ENCODE measurements around the gene FRY.

The FRY gene

DNA sequence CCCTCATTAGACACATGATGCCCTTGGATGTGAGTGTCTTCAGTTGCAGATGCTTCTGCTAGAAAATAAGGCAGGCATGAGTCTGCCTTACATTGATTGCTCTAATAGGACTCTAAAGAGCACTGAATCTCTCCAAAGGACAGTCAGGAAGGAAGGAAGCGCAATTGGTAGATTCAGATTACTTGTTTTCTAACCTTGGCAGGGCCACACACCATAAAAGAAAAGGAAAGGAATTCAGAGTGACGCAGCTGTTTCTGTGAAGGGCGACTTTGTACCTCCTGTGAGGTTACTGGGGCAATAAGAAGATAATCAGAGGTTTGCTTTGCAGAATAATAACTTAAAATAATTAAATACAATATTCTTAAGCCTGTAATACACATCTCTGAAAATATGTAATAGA, 48.0 kb downstream of the FRY start:
- TF ChIP-seq, protein P1, sequence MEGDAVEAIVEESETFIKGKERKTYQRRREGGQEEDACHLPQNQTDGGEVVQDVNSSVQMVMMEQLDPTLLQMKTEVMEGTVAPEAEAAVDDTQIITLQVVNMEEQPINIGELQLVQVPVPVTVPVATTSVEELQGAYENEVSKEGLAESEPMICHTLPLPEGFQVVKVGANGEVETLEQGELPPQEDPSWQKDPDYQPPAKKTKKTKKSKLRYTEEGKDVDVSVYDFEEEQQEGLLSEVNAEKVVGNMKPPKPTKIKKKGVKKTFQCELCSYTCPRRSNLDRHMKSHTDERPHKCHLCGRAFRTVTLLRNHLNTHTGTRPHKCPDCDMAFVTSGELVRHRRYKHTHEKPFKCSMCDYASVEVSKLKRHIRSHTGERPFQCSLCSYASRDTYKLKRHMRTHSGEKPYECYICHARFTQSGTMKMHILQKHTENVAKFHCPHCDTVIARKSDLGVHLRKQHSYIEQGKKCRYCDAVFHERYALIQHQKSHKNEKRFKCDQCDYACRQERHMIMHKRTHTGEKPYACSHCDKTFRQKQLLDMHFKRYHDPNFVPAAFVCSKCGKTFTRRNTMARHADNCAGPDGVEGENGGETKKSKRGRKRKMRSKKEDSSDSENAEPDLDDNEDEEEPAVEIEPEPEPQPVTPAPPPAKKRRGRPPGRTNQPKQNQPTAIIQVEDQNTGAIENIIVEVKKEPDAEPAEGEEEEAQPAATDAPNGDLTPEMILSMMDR (IDR thresholded peaks at IDR 0.05; ENCODE audit: low read depth, low read length, missing control alignments) = no peak
- DNase-seq (ENCODE audit: low read depth) = no peak
- H3K4me3 ChIP-seq (ENCODE audit: low read depth, low read length) = no peak overlapping the region
- in situ Hi-C loops (cut with HindIII; ENCODE audit: low sequenced_read_pairs) = no loop called here

DNA sequence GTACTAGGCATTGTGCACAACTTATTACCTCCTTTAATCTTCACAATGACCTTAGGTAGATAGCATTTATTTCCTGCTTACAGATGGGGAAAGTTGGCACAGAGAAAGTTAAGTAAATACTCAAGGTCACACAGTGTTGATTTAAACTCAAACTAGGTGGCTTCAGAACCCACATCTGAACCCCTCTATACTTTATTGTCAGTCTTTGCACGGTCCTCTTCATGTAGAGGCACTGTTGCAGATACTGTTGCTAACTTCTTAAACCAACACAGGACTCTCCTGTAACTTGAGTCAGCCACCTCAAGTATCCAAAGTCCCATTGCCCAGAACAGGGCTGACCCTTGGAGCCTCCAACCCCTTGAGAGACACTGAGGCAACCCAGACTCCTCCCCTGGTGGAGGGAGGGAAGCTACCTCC, 48.8 kb downstream of the FRY start:
- H3K4me3 ChIP-seq (ENCODE audit: low read depth, low read length) = no peak overlapping the region
- in situ Hi-C loops (cut with HindIII; ENCODE audit: low sequenced_read_pairs) = no loop called here
- no peak for DNase-seq (ENCODE audit: low read depth)
- TF ChIP-seq, protein P1 (IDR thresholded peaks at IDR 0.05; ENCODE audit: low read depth, low read length, missing control alignments) = no peak

DNA sequence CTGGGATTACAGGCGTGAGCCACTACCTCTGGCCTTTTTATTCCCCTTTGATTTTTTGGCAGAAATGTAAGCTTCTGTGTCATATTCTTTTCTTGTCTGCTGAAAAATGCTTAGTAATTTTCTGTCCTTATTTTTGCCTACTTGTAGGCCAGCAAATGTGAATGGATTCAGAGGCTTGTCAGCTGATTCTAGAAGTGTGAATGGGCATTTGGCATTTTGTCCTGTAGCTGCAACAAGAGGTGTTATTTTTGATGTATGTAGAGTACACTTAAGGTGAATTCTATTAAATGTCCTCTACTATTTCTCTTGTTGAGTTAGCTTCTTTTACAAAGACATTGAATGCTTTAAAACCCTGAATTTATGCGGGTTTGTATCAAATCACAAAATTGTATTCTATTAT, 50.0 kb downstream of the FRY start:
- TF ChIP-seq, protein P1 (IDR thresholded peaks at IDR 0.05; ENCODE audit: low read depth, low read length, missing control alignments) = no peak
- no peak overlapping the region for H3K4me3 ChIP-seq (ENCODE audit: low read depth, low read length)
- DNase-seq (ENCODE audit: low read depth) = no peak
- in situ Hi-C loops (cut with HindIII; ENCODE audit: low sequenced_read_pairs) = no loop called here

DNA sequence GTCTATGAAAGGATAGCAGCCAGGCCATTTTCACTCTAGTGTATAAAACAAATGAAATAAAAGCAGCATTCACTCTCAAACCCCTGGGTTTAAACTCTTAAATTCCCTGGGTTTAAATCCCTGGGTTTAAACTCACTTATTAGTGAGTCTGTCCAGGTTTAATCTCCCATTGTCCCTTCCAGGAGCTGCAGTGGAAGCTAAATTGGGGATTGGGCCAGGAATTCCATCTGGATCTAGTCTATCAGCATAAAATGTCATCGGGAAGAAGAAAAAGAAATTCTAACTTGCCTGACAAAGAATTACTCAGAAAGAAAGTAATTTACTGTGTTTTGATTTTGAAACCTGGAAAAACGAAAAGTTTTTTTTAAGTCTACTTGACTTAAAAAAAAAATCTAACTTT, 54.8 kb downstream of the FRY start:
- in situ Hi-C loops (cut with HindIII; ENCODE audit: low sequenced_read_pairs) = no loop called here
- no peak for DNase-seq (ENCODE audit: low read depth)
- H3K4me3 ChIP-seq (ENCODE audit: low read depth, low read length) = no peak overlapping the region
- TF ChIP-seq, protein P1 (IDR thresholded peaks at IDR 0.05; ENCODE audit: low read depth, low read length, missing control alignments) = no peak

DNA sequence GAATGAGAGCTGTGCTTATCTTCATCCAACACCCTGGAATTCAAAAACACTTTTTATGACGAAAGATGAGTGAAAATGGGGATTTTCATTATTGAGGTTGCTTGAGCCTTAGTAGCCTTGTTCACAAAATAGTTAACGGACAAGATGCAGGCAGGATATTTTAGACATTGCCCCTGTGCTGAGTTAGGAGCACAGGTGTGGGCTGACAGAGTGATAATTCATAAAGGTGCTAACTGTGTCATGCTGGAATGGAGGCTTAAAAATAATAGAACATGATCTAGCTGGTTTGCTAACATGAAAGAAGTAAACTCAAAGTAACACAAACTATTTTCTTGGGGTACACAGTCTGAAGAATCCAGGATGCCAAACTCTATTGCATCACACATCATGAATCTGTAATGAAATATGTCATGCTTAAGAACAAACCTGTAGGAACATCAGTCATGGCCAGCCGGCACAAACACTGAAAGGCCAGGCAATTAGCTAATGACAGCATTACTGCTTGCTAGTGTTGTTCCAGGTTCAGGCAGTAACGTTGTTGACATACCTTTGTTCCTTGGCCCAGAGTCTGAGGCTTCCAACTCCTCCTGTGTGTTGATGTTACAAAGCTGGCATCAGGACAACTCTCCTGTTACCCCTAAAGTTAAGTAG, 55.3 kb downstream of the FRY start:
- DNase-seq (ENCODE audit: low read depth) = no peak
- in situ Hi-C loops (cut with HindIII; ENCODE audit: low sequenced_read_pairs) = no loop called here

DNA sequence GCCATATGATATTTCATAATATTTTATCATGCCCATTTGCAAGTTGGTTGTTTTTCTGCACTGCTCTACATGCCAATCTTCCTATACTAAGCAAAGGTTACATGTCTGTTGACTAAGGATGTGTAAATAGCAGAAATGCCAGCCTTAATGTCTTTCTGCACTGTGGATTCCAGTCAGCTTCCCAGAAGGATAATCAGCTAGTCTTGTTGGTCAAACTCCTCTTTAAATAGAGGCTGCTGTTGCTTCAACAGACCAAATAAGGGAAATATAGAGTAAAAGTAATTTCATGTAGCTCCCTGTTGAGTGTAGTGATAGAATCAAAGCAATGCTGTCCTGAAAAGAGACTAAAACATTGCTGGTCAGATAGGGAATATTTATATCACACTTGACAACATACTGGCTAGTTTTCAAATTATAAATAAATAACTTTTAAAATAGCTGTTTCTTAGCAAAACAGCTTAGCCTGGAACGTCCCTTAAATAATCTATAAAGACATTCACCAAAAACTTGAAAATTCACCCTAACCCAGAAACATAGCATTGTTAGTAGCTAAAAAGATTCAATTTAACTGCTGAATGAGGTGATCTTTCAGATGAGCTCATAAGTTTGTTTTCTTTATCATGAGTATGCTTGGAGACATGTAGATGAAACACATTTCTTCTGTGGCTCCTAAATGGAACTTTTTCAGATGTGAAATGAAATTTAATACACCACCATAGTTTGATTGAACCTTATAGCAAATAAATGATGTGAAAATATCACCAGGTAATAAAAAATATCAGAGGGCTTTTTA, 56.6 kb downstream of the FRY start:
- DNase-seq (ENCODE audit: low read depth) = no peak
- no peak overlapping the region for H3K4me3 ChIP-seq (ENCODE audit: low read depth, low read length)
- TF ChIP-seq, protein P1 (IDR thresholded peaks at IDR 0.05; ENCODE audit: low read depth, low read length, missing control alignments) = no peak
- in situ Hi-C loops (cut with HindIII; ENCODE audit: low sequenced_read_pairs) = no loop called here

More for the DNA sequence above, 55.3 kb downstream of the FRY start:
- H3K4me3 ChIP-seq (ENCODE audit: low read depth, low read length) = no peak overlapping the region
- TF ChIP-seq, protein P1 (IDR thresholded peaks at IDR 0.05; ENCODE audit: low read depth, low read length, missing control alignments) = no peak

Measured in astrocyte of the cerebellum (primary cell).